Tibial nerve (tissue), 4 donors: Measurements from ENCODE around the gene EPHA7. TPM values are rescaled to one million over a fixed set of nuclear protein-coding genes. Genes with fewer than 3 reads are reported as not detected.

ENCODE experiments used
- DNase-seq, 2 donors: peaks; one replicate each; pipeline ENCODE4 v3.0.0-alpha.2; 2019; ENCODE audit warnings: low spot score in 2 of 2
- H3K27ac ChIP-seq, 4 donors: fragments of 200-600 bp; sonication (generic) in 3 of 4; one replicate each; pipeline ENCODE4 v1.5.1; 2017 to 2019; ENCODE audit warnings: mild to moderate bottlenecking in 1 of 4
- H3K27me3 ChIP-seq, 2 donors: fragments of 200-600 bp; sonication (generic) in 1 of 2; one replicate each; pipeline versions ENCODE4 v1.5.1 to v1.6.0; 2017 to 2019
- H3K36me3 ChIP-seq, 3 donors: fragments of 200-600 bp; sonication (generic); one replicate each; pipeline ENCODE4 v1.5.1; 2018 to 2019
- H3K4me1 ChIP-seq, 4 donors: fragments of 200-600 bp; sonication (generic) in 3 of 4; one replicate each; pipeline ENCODE4 v1.5.1; 2017 to 2019
- H3K4me3 ChIP-seq, 4 donors: fragments of 200-600 bp; sonication (generic) in 3 of 4; one replicate each; pipeline ENCODE4 v1.5.1; 2017 to 2019; ENCODE audit warnings: mild to moderate bottlenecking in 1 of 4, moderate library complexity in 1 of 4
- H3K9me3 ChIP-seq, 4 donors: fragments of 200-600 bp; sonication (generic) in 3 of 4; one replicate each; pipeline ENCODE4 v1.5.1; 2017 to 2019
- EP300 ChIP-seq, 2 donors: sonication (generic); formaldehyde crosslinking; IDR thresholded peaks; one replicate each; pipeline ENCODE4 v1.6.1; 2017; ENCODE audit warnings: antibody characterized with exemption in 2 of 2, mild to moderate bottlenecking in 1 of 2
- POLR2A ChIP-seq, 2 donors: fragments of 450-650 bp; IDR thresholded peaks; one replicate each; pipeline ENCODE4 v1.6.1; 2017; ENCODE audit warnings: antibody characterized with exemption in 2 of 2, mild to moderate bottlenecking in 2 of 2, moderate library complexity in 2 of 2
- WGBS, 2 donors: methylation state at CpG; one replicate each; pipeline ENCODE4 v1.1.5; 2018; 5-methylcytosine and 5-hydroxymethylcytosine counted together
- total RNA-seq, 4 donors: library from RNA; depleted of rRNA; stranded (reverse); fragments of >200 nt; gene quantifications; one replicate each; pipeline ENCODE4 v1.1.0, GENCODE V29; 2016
- TF ChIP-seq, protein P1 (sequence below), 5 experiments: fragments of 200-600 bp in 3 of 5; fragments of 450-650 bp in 2 of 5; sonication (generic) in 3 of 5; IDR thresholded peaks; one replicate each; pipeline ENCODE4 v1.5.1; 2016 to 2019; ENCODE audit warnings: antibody characterized with exemption in 5 of 5, mild to moderate bottlenecking in 3 of 5, moderate library complexity in 2 of 5

Gene EPHA7
- total RNA-seq, 4 donors from 2014 or later: 0.60 to 2.0 (median 1.7) TPM

DNA sequence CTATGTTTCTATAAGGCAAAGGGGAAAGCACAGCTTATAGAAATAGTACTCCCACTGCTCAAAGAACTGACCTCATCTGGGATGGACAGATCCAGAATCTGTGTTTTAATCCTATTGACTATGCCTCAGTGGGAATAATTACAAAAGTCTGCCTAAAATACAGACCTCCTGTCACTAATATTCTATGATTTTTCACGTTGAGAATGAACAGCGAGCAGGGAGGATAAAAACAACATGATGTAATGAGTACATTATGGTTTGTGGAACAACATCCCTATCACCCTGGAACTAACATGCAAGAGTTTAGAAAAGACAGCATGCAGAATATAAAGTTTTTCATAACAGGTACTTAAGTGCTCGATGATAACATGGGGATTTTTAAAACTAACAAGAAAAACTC, 53.9 kb downstream of the EPHA7 start:
- Histone ChIP-seq H3K4me3 (no peak overlapping the region), H3K27ac (no peak overlapping the region), H3K27me3 (no peaks in the 10 kb centered on the region), H3K4me1 (no peaks in the 10 kb centered on the region), H3K36me3 (no peaks in the 10 kb centered on the region), H3K9me3 (no peaks in the 10 kb centered on the region)
- no peak for DNase-seq
- TF ChIP-seq, protein P1, sequence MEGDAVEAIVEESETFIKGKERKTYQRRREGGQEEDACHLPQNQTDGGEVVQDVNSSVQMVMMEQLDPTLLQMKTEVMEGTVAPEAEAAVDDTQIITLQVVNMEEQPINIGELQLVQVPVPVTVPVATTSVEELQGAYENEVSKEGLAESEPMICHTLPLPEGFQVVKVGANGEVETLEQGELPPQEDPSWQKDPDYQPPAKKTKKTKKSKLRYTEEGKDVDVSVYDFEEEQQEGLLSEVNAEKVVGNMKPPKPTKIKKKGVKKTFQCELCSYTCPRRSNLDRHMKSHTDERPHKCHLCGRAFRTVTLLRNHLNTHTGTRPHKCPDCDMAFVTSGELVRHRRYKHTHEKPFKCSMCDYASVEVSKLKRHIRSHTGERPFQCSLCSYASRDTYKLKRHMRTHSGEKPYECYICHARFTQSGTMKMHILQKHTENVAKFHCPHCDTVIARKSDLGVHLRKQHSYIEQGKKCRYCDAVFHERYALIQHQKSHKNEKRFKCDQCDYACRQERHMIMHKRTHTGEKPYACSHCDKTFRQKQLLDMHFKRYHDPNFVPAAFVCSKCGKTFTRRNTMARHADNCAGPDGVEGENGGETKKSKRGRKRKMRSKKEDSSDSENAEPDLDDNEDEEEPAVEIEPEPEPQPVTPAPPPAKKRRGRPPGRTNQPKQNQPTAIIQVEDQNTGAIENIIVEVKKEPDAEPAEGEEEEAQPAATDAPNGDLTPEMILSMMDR (IDR thresholded peaks at IDR 0.05): no peak
- no peak for TF ChIP-seq EP300 (IDR thresholded peaks at IDR 0.05)
- no peak for TF ChIP-seq POLR2A (IDR thresholded peaks at IDR 0.05)
- WGBS, 2 donors: 65 to 76% methylated on average over 3 of the region's 3 CpGs

GRCh38 chr6:93358435-93358834, 60.9 kb downstream of the EPHA7 start:
- Histone ChIP-seq H3K27me3 (no peaks in the 10 kb centered on the region), H3K9me3 (no peaks in the 10 kb centered on the region), H3K4me3 (no peak overlapping the region), H3K36me3 (no peaks in the 10 kb centered on the region), H3K4me1 (no peaks in the 10 kb centered on the region), H3K27ac (no peak overlapping the region)
- DNase-seq: no peak
- WGBS, 2 donors: 79 to 80% methylated on average over 2 of the region's 2 CpGs
- TF ChIP-seq EP300 (IDR thresholded peaks at IDR 0.05) (no peak), POLR2A (IDR thresholded peaks at IDR 0.05) (no peak)
- TF ChIP-seq, protein P1 (IDR thresholded peaks at IDR 0.05): no peak

- Histone ChIP-seq H3K36me3 (no peaks in the 10 kb centered on the region), H3K4me1 (no peaks in the 10 kb centered on the region), H3K27me3 (no peaks in the 10 kb centered on the region), H3K27ac (no peak overlapping the region), H3K4me3 (no peak overlapping the region), H3K9me3 (no peaks in the 10 kb centered on the region)
- TF ChIP-seq POLR2A (IDR thresholded peaks at IDR 0.05) (no peak), EP300 (IDR thresholded peaks at IDR 0.05) (no peak)
- TF ChIP-seq, protein P1 (IDR thresholded peaks at IDR 0.05): no peak
- no peak for DNase-seq
- WGBS, 2 donors: 81 to 86% methylated on average over 1 of the region's 1 CpG
Measured at GRCh38 chr6:93352604-93353003, 66.8 kb downstream of the EPHA7 start.

- WGBS, 2 donors: 58 to 67% methylated on average over 3 of the region's 3 CpGs
- no peaks in the 10 kb centered on the region for H3K9me3 ChIP-seq
- no peaks in the 10 kb centered on the region for H3K4me1 ChIP-seq
- H3K27me3 ChIP-seq: no peaks in the 10 kb centered on the region
- no peak for DNase-seq
- H3K27ac ChIP-seq: no peak overlapping the region
- H3K4me3 ChIP-seq: no peak overlapping the region
- H3K36me3 ChIP-seq: no peaks in the 10 kb centered on the region
- no peak for TF ChIP-seq EP300 (IDR thresholded peaks at IDR 0.05)
- TF ChIP-seq, protein P1 (IDR thresholded peaks at IDR 0.05): no peak
- TF ChIP-seq POLR2A (IDR thresholded peaks at IDR 0.05): no peak
Measured at GRCh38 chr6:93351222-93351621, 68.1 kb downstream of the EPHA7 start.

DNA sequence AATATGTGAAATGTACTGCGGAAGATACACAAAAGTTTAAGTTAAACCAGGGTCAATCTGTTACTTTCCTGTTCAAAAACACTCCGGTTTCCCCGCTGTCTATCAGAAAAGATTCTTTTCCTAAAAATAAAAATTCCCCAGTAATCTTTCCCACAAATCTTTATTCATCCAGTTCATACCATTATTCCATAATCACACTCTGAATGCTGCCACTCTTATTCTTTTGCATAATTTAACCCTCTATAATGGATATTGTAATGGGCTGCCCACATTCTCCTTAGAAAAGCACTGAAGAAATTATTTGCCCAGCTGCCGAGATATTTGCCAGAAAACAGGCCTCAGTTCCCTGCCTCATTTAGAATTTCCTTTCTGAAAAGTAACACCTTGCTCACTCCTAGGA, 68.6 kb downstream of the EPHA7 start:
- no peaks in the 10 kb centered on the region for H3K9me3 ChIP-seq
- no peak overlapping the region for H3K4me3 ChIP-seq
- WGBS, 2 donors: 70 to 80% methylated on average over 4 of the region's 4 CpGs
- H3K4me1 ChIP-seq: no peaks in the 10 kb centered on the region
- TF ChIP-seq POLR2A (IDR thresholded peaks at IDR 0.05) (no peak), EP300 (IDR thresholded peaks at IDR 0.05) (no peak)
- TF ChIP-seq, protein P1 (IDR thresholded peaks at IDR 0.05): no peak
- no peaks in the 10 kb centered on the region for H3K27me3 ChIP-seq
- no peak overlapping the region for H3K27ac ChIP-seq
- DNase-seq: no peak
- no peaks in the 10 kb centered on the region for H3K36me3 ChIP-seq
